ENCODE data around the gene PAPPA.

DNA sequence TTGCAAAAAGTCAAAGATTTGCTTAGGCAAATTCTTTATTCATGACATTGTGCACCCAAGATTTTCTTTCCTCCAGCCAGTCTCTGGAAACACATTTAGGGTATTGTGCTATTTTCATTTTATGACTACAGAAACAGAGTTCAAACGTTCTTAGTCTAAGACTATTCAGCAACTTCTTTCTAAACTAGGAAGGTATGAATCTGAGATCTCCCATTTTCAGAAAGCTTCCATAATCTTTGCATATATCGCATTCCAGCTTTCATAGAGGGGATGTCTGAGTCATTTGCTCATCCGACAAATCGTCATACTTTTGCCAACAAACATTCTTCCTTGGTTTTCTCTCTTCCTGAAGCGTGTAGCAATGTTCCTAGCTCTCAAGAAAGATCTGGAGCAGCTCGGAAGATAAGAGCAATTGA is 1.6 kb upstream of the PAPPA start:
- TF ChIP-seq POLR2AphosphoS5 (IDR thresholded peaks at IDR 0.05; ENCODE audit: borderline replicate concordance, low read depth, low read length) (no peak), EZH2 (IDR thresholded peaks at IDR 0.05) (no peak), FOXP2 (optimal IDR thresholded peaks at IDR 0.05; ENCODE audit: control extremely low read depth, extremely low read length, insufficient read depth) (no peak)
